SK-N-SH (cell line): ENCODE results near the gene RAD51B.

Experiments
- ELF1 ChIP-seq: IDR thresholded peaks from 2 replicates; pipeline ENCODE4 v1.4.0; 2012
- NRF1 ChIP-seq: IDR thresholded peaks from 2 replicates; pipeline ENCODE4 v1.6.1; 2012; ENCODE audit warnings: low read depth, mild to moderate bottlenecking, low read length
- POLR2AphosphoS5 ChIP-seq: IDR thresholded peaks from 2 replicates; pipeline ENCODE4 v1.6.1; 2012; ENCODE audit warnings: low read depth, low read length
- TAF1 ChIP-seq: IDR thresholded peaks from 2 replicates; pipeline ENCODE4 v1.6.1; 2012; ENCODE audit warnings: low read depth, mild to moderate bottlenecking, low read length, moderate library complexity, borderline replicate concordance

DNA sequence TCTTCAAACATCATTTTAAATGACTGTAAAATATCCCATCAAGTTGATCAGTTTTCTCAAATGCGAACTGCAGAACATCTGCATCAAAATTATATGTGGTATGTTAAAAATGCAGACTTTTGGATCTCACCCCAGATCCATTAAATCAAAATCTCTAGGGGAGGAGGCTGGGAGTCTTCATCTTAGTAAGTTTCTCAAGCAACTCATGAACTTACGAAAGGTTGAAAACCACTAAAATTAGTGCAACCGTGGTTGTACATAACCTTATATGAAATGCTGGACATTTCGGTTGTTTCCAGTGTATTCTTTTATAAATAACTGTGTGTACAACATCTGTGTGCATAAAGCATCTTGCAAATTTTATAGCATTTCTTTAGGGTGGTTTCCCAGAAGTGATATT lies 934.1 kb downstream of the RAD51B start:
- TF ChIP-seq NRF1: no peak
- no peak for TF ChIP-seq ELF1
- TF ChIP-seq POLR2AphosphoS5: no peak
- no peak for TF ChIP-seq TAF1
